Testis (tissue), 2 donors: ENCODE measurements around the gene SDK1.

Experiments used
- CTCF ChIP-seq, 3 experiments: fragments of 450-650 bp in 2 of 3; fragments of 200-600 bp in 1 of 3; sonication (generic) in 1 of 3; IDR thresholded peaks; one replicate each; pipeline ENCODE4 v1.5.1; 2016 to 2019; ENCODE audit warnings: antibody characterized with exemption in 3 of 3, mild to moderate bottlenecking in 2 of 3, moderate library complexity in 1 of 3
- POLR2A ChIP-seq: fragments of 450-650 bp; IDR thresholded peaks from one replicate; pipeline ENCODE4 v1.6.1; 2017; ENCODE audit warnings: antibody characterized with exemption, mild to moderate bottlenecking, moderate library complexity

GRCh38 chr7:4282434-4283223 is 981.6 kb downstream of the SDK1 start:
- TF ChIP-seq CTCF (IDR thresholded peaks at IDR 0.05) (no peak), POLR2A (no peak)
